IMR-90 (cell line): ENCODE results near the gene WRAP73. TPM values are rescaled to one million over a fixed set of nuclear protein-coding genes. Genes with fewer than 3 reads are reported as not detected.

Experiments
- ATAC-seq: fragments of 200-7000 bp; cut with Tn5 transposase; 2 replicates; pipeline ENCODE4 v1.9.1; 2020; ENCODE audit warnings: low read depth, mild to moderate bottlenecking, moderate library complexity
- BruUV-seq: library from RNA; stranded (reverse); fragments of 400-500 nt; replicated peaks from 2 replicates; lab custom pipeline; 2021; lab: Mats Ljungman, UMichigan
- CTCF ChIA-PET: fragments of 300-600 bp; formaldehyde crosslinking; extraction: SDS; loops from one replicate; lab custom pipeline; 2021; ENCODE audit warnings: antibody characterized with exemption; lab: Yijun Ruan, JAX
- POLR2A ChIA-PET: fragments of 300-600 bp; sonication (Branson Sonifier 250); formaldehyde crosslinking; loops from one replicate; lab custom pipeline; 2022; ENCODE audit warnings: antibody characterized with exemption; ENCODE audit not compliant: unreplicated experiment; lab: Charles Lee
- DNase-seq: peaks from one replicate; pipeline ENCODE4 v3.0.0; 2013
- H2AFZ ChIP-seq: replicated peaks from 2 replicates; pipeline ENCODE3; 2013; ENCODE audit warnings: low read length, mild to moderate bottlenecking; ENCODE audit not compliant: poor library complexity
- H2AK5ac ChIP-seq: 2 replicates; pipeline ENCODE4 v1.6.1; 2013; ENCODE audit warnings: low read depth, low read length, inconsistent platforms
- H2AK9ac ChIP-seq: replicated peaks from 2 replicates; pipeline ENCODE3; 2013; ENCODE audit warnings: mild to moderate bottlenecking, low read depth, low read length, moderate library complexity; ENCODE audit not compliant: poor library complexity
- H2BK120ac ChIP-seq: 2 replicates; pipeline ENCODE4 v1.6.1; 2013; ENCODE audit warnings: low read depth, low read length, inconsistent platforms
- H2BK15ac ChIP-seq: 3 replicates; pipeline ENCODE4 v1.6.1; 2013; ENCODE audit warnings: low read depth, low read length, inconsistent platforms
- H2BK20ac ChIP-seq: 2 replicates; pipeline ENCODE4 v1.6.1; 2013; ENCODE audit warnings: low read depth, mild to moderate bottlenecking, inconsistent platforms, low read length, moderate library complexity
- H2BK5ac ChIP-seq: 2 replicates; pipeline ENCODE4 v1.6.1; 2013; ENCODE audit warnings: mild to moderate bottlenecking, low read depth, low read length, inconsistent platforms; ENCODE audit not compliant: poor library complexity, severe bottlenecking
- H3K14ac ChIP-seq: replicated peaks from 2 replicates; pipeline ENCODE4 v1.6.1; 2013; ENCODE audit warnings: low read depth, low read length, inconsistent platforms
- H3K18ac ChIP-seq: 2 replicates; pipeline ENCODE4 v1.6.1; 2013; ENCODE audit warnings: low read depth, low read length, control low read depth
- H3K23ac ChIP-seq: 2 replicates; pipeline ENCODE4 v1.6.1; 2013; ENCODE audit warnings: low read depth, low read length, inconsistent platforms
- H3K27ac ChIP-seq: 2 replicates; pipeline ENCODE4 v1.5.1; 2013; ENCODE audit warnings: mild to moderate bottlenecking, control low read depth, low read length; ENCODE audit not compliant: insufficient read depth
- H3K27me3 ChIP-seq: 2 replicates; pipeline ENCODE4 v1.6.1; 2013; ENCODE audit warnings: low read length; ENCODE audit not compliant: control insufficient read depth, insufficient read depth
- H3K36me3 ChIP-seq: 2 replicates; pipeline ENCODE4 v1.6.1; 2013; ENCODE audit warnings: low read length, mixed read lengths; ENCODE audit not compliant: control insufficient read depth, insufficient read depth
- H3K4ac ChIP-seq: 2 replicates; pipeline ENCODE4 v1.6.1; 2013; ENCODE audit warnings: low read depth, low read length, inconsistent platforms
- H3K4me1 ChIP-seq: 2 replicates; pipeline ENCODE4 v1.6.1; 2013; ENCODE audit warnings: low read length, mixed read lengths; ENCODE audit not compliant: control insufficient read depth, insufficient read depth
- H3K4me2 ChIP-seq: 2 replicates; pipeline ENCODE4 v1.6.1; 2013; ENCODE audit warnings: low read depth, mild to moderate bottlenecking, control low read depth, low read length, moderate library complexity
- H3K4me3 ChIP-seq: 2 replicates; pipeline ENCODE4 v1.5.1; 2013; ENCODE audit warnings: low read depth, mild to moderate bottlenecking, control low read depth, low read length, moderate library complexity; ENCODE audit not compliant: insufficient read depth
- H3K56ac ChIP-seq: 2 replicates; pipeline ENCODE4 v1.6.1; 2013; ENCODE audit warnings: low read length, inconsistent platforms; ENCODE audit not compliant: insufficient read depth; ENCODE audit errors: extremely low read depth
- H3K79me1 ChIP-seq, 2 experiments: 2 replicates each; pipeline ENCODE4 v1.6.1; 2013; ENCODE audit warnings: low read length in 2 of 2, inconsistent platforms in 1 of 2, low read depth in 1 of 2
- H3K9ac ChIP-seq: 2 replicates; pipeline ENCODE4 v1.6.1; 2013; ENCODE audit warnings: low read depth, low read length, control low read depth
- H3K9me1 ChIP-seq: 2 replicates; pipeline ENCODE4 v1.6.1; 2013; ENCODE audit warnings: low read length, inconsistent platforms; ENCODE audit not compliant: insufficient read depth
- H3K9me3 ChIP-seq: 2 replicates; pipeline ENCODE4 v1.6.1; 2013; ENCODE audit warnings: low read length; ENCODE audit not compliant: control insufficient read depth, insufficient read depth
- H4K20me1 ChIP-seq: 2 replicates; pipeline ENCODE4 v1.6.1; 2013; ENCODE audit warnings: low read length, inconsistent platforms; ENCODE audit not compliant: insufficient read depth
- H4K5ac ChIP-seq: 2 replicates; pipeline ENCODE4 v1.6.1; 2013; ENCODE audit warnings: mild to moderate bottlenecking, low read depth, low read length, control low read depth
- H4K8ac ChIP-seq, 2 experiments: 2 replicates each; pipeline ENCODE4 v1.6.1; 2013; ENCODE audit warnings: low read depth in 2 of 2, low read length in 2 of 2, control low read depth in 1 of 2, inconsistent platforms in 1 of 2
- H4K91ac ChIP-seq: 2 replicates; pipeline ENCODE4 v1.6.1; 2013; ENCODE audit warnings: low read depth, low read length, inconsistent platforms; ENCODE audit not compliant: insufficient read depth
- BHLHE40 ChIP-seq: fragments of 150-350 bp; IDR thresholded peaks from 2 replicates; pipeline ENCODE4 v1.6.1; 2016; ENCODE audit warnings: mild to moderate bottlenecking, low read depth, low read length
- CEBPB ChIP-seq: IDR thresholded peaks from 2 replicates; pipeline ENCODE4 v1.6.1; 2012; ENCODE audit warnings: low read depth, low read length, improper control_type of control experiment
- FOS ChIP-seq: fragments of 150-350 bp; IDR thresholded peaks from 2 replicates; pipeline ENCODE4 v1.6.1; 2016; ENCODE audit warnings: low read depth, low read length
- MAZ ChIP-seq: IDR thresholded peaks from 2 replicates; pipeline ENCODE4 v1.6.1; 2012; ENCODE audit warnings: low read depth, mild to moderate bottlenecking, low read length, improper control_type of control experiment, moderate library complexity, borderline replicate concordance
- MXI1 ChIP-seq: IDR thresholded peaks from 2 replicates; pipeline ENCODE4 v1.6.1; 2012; ENCODE audit warnings: low read depth, mild to moderate bottlenecking, low read length, moderate library complexity, borderline replicate concordance
- POLR2A ChIP-seq: IDR thresholded peaks from 2 replicates; pipeline ENCODE4 v1.6.1; 2012; ENCODE audit warnings: mild to moderate bottlenecking, low read depth, low read length
- RAD21 ChIP-seq: IDR thresholded peaks from 2 replicates; pipeline ENCODE4 v1.6.1; 2012; ENCODE audit warnings: low read length, improper control_type of control experiment
- RCOR1 ChIP-seq: IDR thresholded peaks from 2 replicates; pipeline ENCODE4 v1.6.1; 2012; ENCODE audit warnings: mild to moderate bottlenecking, low read length, improper control_type of control experiment; ENCODE audit not compliant: insufficient replicate concordance
- SMC3 ChIP-seq: fragments of 150-350 bp; IDR thresholded peaks from 2 replicates; pipeline ENCODE4 v1.6.1; 2016; ENCODE audit warnings: low read depth, mild to moderate bottlenecking, antibody characterized with exemption, low read length, moderate library complexity
- USF2 ChIP-seq: fragments of 150-350 bp; IDR thresholded peaks from 2 replicates; pipeline ENCODE4 v1.6.1; 2017; ENCODE audit warnings: mild to moderate bottlenecking, antibody characterized with exemption, low read length, low read depth
- WGBS, 2 experiments: methylation state at CpG; one replicate each; pipeline versions ENCODE4 v1.1.5 to v1.1.7; 2013; ENCODE audit warnings: missing lambda C conversion rate in 2 of 2; ENCODE audit not compliant: insufficient read length in 1 of 2; ENCODE audit errors: extremely low coverage in 2 of 2; 5-methylcytosine and 5-hydroxymethylcytosine counted together
- dilution Hi-C: fragments of 300-500 bp; cut with HindIII; formaldehyde crosslinking; loops from one replicate; pipeline ENCODE4 v1.14.3; 2018; ENCODE audit warnings: low sequenced_read_pairs; ENCODE audit not compliant: unreplicated experiment
- in situ Hi-C: fragments of 300-500 bp; cut with MboI; formaldehyde crosslinking; loops from 3 replicates; pipeline ENCODE4 v1.14.3; 2019; ENCODE audit warnings: low sequenced_read_pairs, inconsistent platforms, mixed read lengths
- intact Hi-C: fragments of 100-400 bp; cut with micrococcal nuclease; formaldehyde crosslinking; loops from 2 replicates; pipeline ENCODE4 v1.10.0; 2022
- polyA plus RNA-seq, 3 experiments: library from polyadenylated mRNA; depleted of rRNA; stranded (reverse); fragments of >200 nt; gene quantifications; 2 replicates each; pipeline ENCODE4 v1.2.3, GENCODE V29; 2012; ENCODE audit warnings: low replicate concordance in 1 of 3
- total RNA-seq: library from RNA; depleted of rRNA; stranded (reverse); fragments of >200 nt; gene quantifications from 2 replicates; pipeline ENCODE4 v1.2.3, GENCODE V29; 2012

WRAP73 gene
- total and polyA plus RNA-seq, 2 of the 4 experiments (the other 2 are of a cell fraction) = 10.8 to 23.6 TPM

GRCh38 chr1:3607703-3608065 is 42.2 kb downstream of the WRAP73 start:
- no peak overlapping the region for H2BK15ac ChIP-seq
- H3K18ac ChIP-seq = no peak overlapping the region

More at GRCh38 chr1:3607703-3608065, 42.2 kb downstream of the WRAP73 start:
- Histone ChIP-seq H4K20me1 (no peaks in the 10 kb centered on the region), H3K23ac (no peak overlapping the region), H2AFZ (no peak overlapping the region), H4K91ac (no peak overlapping the region), H2BK20ac (no peak overlapping the region), H3K56ac (no peak overlapping the region), H3K9ac (no peak overlapping the region), H3K9me1 (no peaks in the 10 kb centered on the region; the same call in 1 of the 2 replicates), H2BK5ac (no peak overlapping the region), H3K27ac (no peak overlapping the region), H3K4me1 (peaks cover 8% of the 10 kb centered on the region), H3K9me3 (no peaks in the 10 kb centered on the region), H4K8ac (no peak overlapping the region), H3K36me3 (no peaks in the 10 kb centered on the region), H2AK9ac (no peak overlapping the region), H3K4ac (no peak overlapping the region), H2AK5ac (no peak overlapping the region), H3K4me2 (no peak overlapping the region), H3K4me3 (no peak overlapping the region), H2BK120ac (no peak overlapping the region), H3K79me1 (no peaks in the 10 kb centered on the region), H3K27me3 (peaks cover 31% of the 10 kb centered on the region; the same call in 1 of the 2 replicates), H4K5ac (no peak overlapping the region), H3K14ac (no peak overlapping the region)
- TF ChIP-seq CEBPB (no peak), FOS (no peak), MXI1 (no peak), USF2 (no peak), RAD21 (no peak), RCOR1 (no peak), SMC3 (no peak), POLR2A (no peak), MAZ (no peak), BHLHE40 (no peak)
- BruUV-seq = no TSS peak
- intact Hi-C loops = no loop called here
- dilution Hi-C loops = no loop called here
- no peak for DNase-seq
- ATAC-seq = no peak
- WGBS, 2 experiments = 91% methylated on average over 5 of the region's 18 CpGs; no CpG with 5 or more reads in 1 of the 2 experiments
- ChIA-PET CTCF (interaction anchor here (1.3 kb wide), 1 partner anchor 11 kb away, joined by 4 read pairs; no protein-coding TSS in a partner anchor), POLR2A (no interaction called here)
- in situ Hi-C loops = no loop called here
